Measurements from ENCODE around the gene RSU1.

RSU1 gene

DNA sequence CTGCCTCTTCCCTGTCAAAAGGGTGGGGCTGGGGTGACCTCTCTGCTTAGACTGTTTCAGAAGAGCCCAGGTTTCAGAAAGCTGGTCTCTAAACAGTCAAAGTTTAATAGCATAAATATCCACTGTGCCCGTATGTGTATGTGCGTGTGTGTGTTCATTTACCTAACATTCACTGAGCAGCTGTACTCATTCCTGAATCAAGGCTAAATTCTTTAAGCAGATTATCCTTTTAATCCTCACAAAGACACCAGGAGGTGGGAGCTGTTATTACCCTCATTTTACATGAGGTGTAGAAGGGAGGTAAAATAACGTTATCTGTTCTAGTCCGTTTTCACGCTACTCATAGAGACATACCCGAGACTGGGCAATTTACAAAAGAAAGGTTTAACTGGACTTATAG, 72.2 kb downstream of the RSU1 start:
- TF ChIP-seq ZFX (IDR thresholded peaks at IDR 0.05) (no peak), CTCF (conservative IDR thresholded peaks at IDR 0.05) (no peak)
- H3K27ac ChIP-seq: no peak overlapping the region

GRCh38 chr10:16742165-16742960, 74.9 kb downstream of the RSU1 start:
- H3K27ac ChIP-seq: no peak overlapping the region
- TF ChIP-seq CTCF (conservative IDR thresholded peaks at IDR 0.05) (no peak), ZFX (IDR thresholded peaks at IDR 0.05) (no peak)

GRCh38 chr10:16741540-16741939, 75.7 kb downstream of the RSU1 start:
- TF ChIP-seq CTCF (conservative IDR thresholded peaks at IDR 0.05): no peak
- TF ChIP-seq ZFX (IDR thresholded peaks at IDR 0.05): no peak
- H3K27ac ChIP-seq: no peak overlapping the region

GRCh38 chr10:16737420-16737819, 79.8 kb downstream of the RSU1 start:
- no peak overlapping the region for H3K27ac ChIP-seq
- TF ChIP-seq ZFX (IDR thresholded peaks at IDR 0.05): no peak
- TF ChIP-seq CTCF (conservative IDR thresholded peaks at IDR 0.05): no peak

GRCh38 chr10:16735671-16736070, 81.6 kb downstream of the RSU1 start:
- no peak for TF ChIP-seq ZFX (IDR thresholded peaks at IDR 0.05)
- no peak for TF ChIP-seq CTCF (conservative IDR thresholded peaks at IDR 0.05)
- no peak overlapping the region for H3K27ac ChIP-seq

DNA sequence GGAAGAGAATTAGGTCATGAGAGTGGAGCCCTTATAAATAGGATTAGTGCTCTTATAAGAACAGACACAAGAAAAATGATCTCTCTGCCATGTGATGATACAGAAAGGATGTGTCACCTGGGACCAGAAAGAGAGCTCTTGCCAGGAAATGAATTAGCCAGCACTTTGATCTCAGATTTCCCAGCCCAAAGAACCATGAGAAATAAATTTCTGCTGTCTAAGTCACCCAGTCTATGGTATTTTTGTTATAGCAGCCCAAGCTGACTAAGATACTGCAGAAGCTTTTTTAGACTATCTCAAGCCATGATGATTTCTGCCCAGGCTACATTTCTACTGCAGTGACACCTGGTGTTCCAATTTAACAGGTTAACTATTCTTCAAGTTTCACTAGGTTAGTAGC, 84.8 kb downstream of the RSU1 start:
- no peak overlapping the region for H3K27ac ChIP-seq
- no peak for TF ChIP-seq ZFX (IDR thresholded peaks at IDR 0.05)
- TF ChIP-seq CTCF (conservative IDR thresholded peaks at IDR 0.05): no peak

GRCh38 chr10:16728266-16728665, 89.0 kb downstream of the RSU1 start:
- TF ChIP-seq CTCF (conservative IDR thresholded peaks at IDR 0.05): no peak
- no peak for TF ChIP-seq ZFX (IDR thresholded peaks at IDR 0.05)
- H3K27ac ChIP-seq: no peak overlapping the region

Data from C4-2B (cell line).